GM12878 (cell line): ENCODE data around the gene HOXC5. TPM values are rescaled to one million over a fixed set of nuclear protein-coding genes. Genes with fewer than 3 reads are reported as not detected.

Experiments
- KAT2A ChIP-seq: conservative IDR thresholded peaks from 2 replicates; pipeline ENCODE4 v1.6.1; 2011; ENCODE audit warnings: low read depth, low read length; ENCODE audit not compliant: control insufficient read depth
- KDM1A ChIP-seq: fragments of 200-600 bp; sonication (generic); IDR thresholded peaks from 2 replicates; pipeline ENCODE4 v1.6.1; 2016; ENCODE audit warnings: borderline replicate concordance
- MYC ChIP-seq: IDR thresholded peaks from 2 replicates; pipeline ENCODE4 v1.6.1; 2011; ENCODE audit warnings: mild to moderate bottlenecking, low read length, moderate library complexity, inconsistent platforms; ENCODE audit not compliant: insufficient read depth, insufficient replicate concordance, insufficient read length, severe bottlenecking
- NFIC ChIP-seq: IDR thresholded peaks from 2 replicates; pipeline ENCODE4 v1.6.1; 2012; ENCODE audit warnings: low read depth, mild to moderate bottlenecking, inconsistent platforms, low read length, moderate library complexity
- POLR2A ChIP-seq: IDR thresholded peaks from 2 replicates; pipeline ENCODE4 v1.6.1; 2011; ENCODE audit warnings: low read depth, mild to moderate bottlenecking, low read length
- POLR2AphosphoS2 ChIP-seq: IDR thresholded peaks from 2 replicates; pipeline ENCODE4 v1.6.1; 2011; ENCODE audit warnings: low read depth, mild to moderate bottlenecking, low read length, improper control_type of control experiment, moderate library complexity
- POU2F2 ChIP-seq: IDR thresholded peaks from 3 replicates; pipeline ENCODE4 v1.6.1; 2011; ENCODE audit warnings: low read depth, mild to moderate bottlenecking, low read length, borderline replicate concordance
- RAD51 ChIP-seq: fragments of 450-650 bp; IDR thresholded peaks from 2 replicates; pipeline ENCODE4 v1.6.1; 2016; ENCODE audit warnings: moderate library complexity, mild to moderate bottlenecking, inconsistent platforms
- RELA ChIP-seq: fragments of 450-650 bp; IDR thresholded peaks from 2 replicates; pipeline ENCODE4 v1.8.0; 2014; ENCODE audit warnings: borderline replicate concordance; ENCODE audit not compliant: partially characterized antibody
- RFX5 ChIP-seq: IDR thresholded peaks from 2 replicates; pipeline ENCODE4 v1.6.1; 2011; ENCODE audit warnings: low read depth, low read length, improper control_type of control experiment
- SIX5 ChIP-seq: IDR thresholded peaks from 2 replicates; pipeline ENCODE4 v1.6.1; 2011; ENCODE audit warnings: mild to moderate bottlenecking, low read depth, low read length, moderate library complexity; ENCODE audit not compliant: severe bottlenecking
- TAF1 ChIP-seq: IDR thresholded peaks from 2 replicates; pipeline ENCODE4 v1.6.1; 2011; ENCODE audit warnings: mild to moderate bottlenecking, low read depth, low read length, borderline replicate concordance
- TCF7 ChIP-seq: IDR thresholded peaks from 2 replicates; pipeline ENCODE4 v1.6.1; 2014; ENCODE audit warnings: antibody characterized with exemption, borderline replicate concordance
- ZNF217 ChIP-seq: fragments of 450-650 bp; IDR thresholded peaks from 2 replicates; pipeline ENCODE4 v1.6.1; 2017; ENCODE audit warnings: antibody characterized with exemption, mild to moderate bottlenecking
- ZNF274 ChIP-seq: IDR thresholded peaks from one replicate; pipeline ENCODE4 v1.8.0; 2011; ENCODE audit not compliant: insufficient read length, insufficient read depth
- ZNF622 ChIP-seq: fragments of 450-650 bp; IDR thresholded peaks from 2 replicates; pipeline ENCODE4 v1.6.1; 2017; ENCODE audit warnings: mild to moderate bottlenecking, inconsistent platforms
- polyA plus RNA-seq, 11 experiments: library from polyadenylated mRNA; depleted of rRNA in 4 of 11; unstranded in 6 of 11; stranded (reverse) in 5 of 11; fragments of >200 nt; fragmentation: Nextera tagmentation in 4 of 11; fragmentation: Illumina TruSeq in 1 of 11; extraction: Ambion mirVana in 4 of 11; extraction: Trizol in 1 of 11; gene quantifications; 1 replicate in 1 of 11; 2 replicates in 10 of 11; pipeline versions ENCODE4 v1.2.1 to v1.2.3, GENCODE V29; 2011 to 2016; ENCODE audit warnings: inconsistent platforms in 2 of 11, missing spikeins in 2 of 11, low read depth in 1 of 11
- total RNA-seq, 4 experiments: library from RNA; depleted of rRNA in 3 of 4; stranded (reverse); fragments of >200 nt in 3 of 4; fragmentation: Illumina TruSeq in 1 of 4; extraction: Trizol in 1 of 4; gene quantifications; 2 replicates each; pipeline versions ENCODE4 v1.2.1 to v1.2.3, GENCODE V29; 2013 to 2021
- TF ChIP-seq, protein P1 (sequence below): fragments of 450-650 bp; IDR thresholded peaks from 2 replicates; pipeline ENCODE4 v1.6.1; 2016; ENCODE audit warnings: mild to moderate bottlenecking
- TF ChIP-seq, protein P2 (sequence below): IDR thresholded peaks from 2 replicates; pipeline ENCODE4 v1.6.1; 2012; ENCODE audit warnings: low read depth, low read length, improper control_type of control experiment
- TF ChIP-seq, protein P3 (sequence below): fragments of 450-650 bp; IDR thresholded peaks from 2 replicates; pipeline ENCODE4 v1.6.1; 2016; ENCODE audit warnings: mild to moderate bottlenecking
- TF ChIP-seq, protein P4 (sequence below): fragments of 450-650 bp; IDR thresholded peaks from 2 replicates; pipeline ENCODE4 v1.6.1; 2014; ENCODE audit warnings: mild to moderate bottlenecking
- TF ChIP-seq, protein P5 (sequence below): fragments of 450-650 bp; IDR thresholded peaks from 2 replicates; pipeline ENCODE4 v1.6.1; 2017; ENCODE audit warnings: low read depth, mild to moderate bottlenecking, moderate library complexity

HOXC5 gene
- total and polyA plus RNA-seq, 10 of the 15 experiments (the other 5 are each of a cell fraction or from before 2014, with no cell fraction given) = 0.11 TPM; not detected in 9

DNA sequence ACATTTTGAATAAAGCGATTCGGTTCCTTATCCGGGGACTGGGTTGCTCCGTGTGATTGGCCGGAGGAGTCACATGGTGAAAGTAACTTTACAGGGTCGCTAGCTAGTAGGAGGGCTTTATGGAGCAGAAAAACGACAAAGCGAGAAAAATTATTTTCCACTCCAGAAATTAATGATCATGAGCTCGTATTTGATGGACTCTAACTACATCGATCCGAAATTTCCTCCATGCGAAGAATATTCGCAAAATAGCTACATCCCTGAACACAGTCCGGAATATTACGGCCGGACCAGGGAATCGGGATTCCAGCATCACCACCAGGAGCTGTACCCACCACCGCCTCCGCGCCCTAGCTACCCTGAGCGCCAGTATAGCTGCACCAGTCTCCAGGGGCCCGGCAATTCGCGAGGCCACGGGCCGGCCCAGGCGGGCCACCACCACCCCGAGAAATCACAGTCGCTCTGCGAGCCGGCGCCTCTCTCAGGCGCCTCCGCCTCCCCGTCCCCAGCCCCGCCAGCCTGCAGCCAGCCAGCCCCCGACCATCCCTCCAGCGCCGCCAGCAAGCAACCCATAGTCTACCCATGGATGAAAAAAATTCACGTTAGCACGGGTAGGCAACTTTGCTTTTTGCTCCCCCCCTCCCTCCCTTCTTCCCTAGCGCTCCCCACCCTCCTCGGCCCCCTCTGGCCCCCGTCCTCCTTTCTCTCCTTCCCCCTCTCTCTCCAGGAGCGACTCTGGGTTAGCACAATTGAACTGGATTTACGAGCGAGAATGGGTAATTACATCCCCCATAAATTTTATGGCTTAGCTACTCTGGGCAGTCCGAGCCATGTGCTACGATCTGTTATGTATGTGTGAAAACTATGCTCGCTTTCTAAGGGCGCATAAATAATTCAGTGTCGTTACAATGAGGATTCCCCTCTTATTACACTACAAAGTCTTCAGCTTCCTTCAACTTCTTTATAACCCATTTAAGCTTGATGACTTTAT lies 21.2 kb downstream of the HOXC5 start, which contains the start of gene HOXC4 (continued):
- TF ChIP-seq ZNF622 = no peak
- no peak for TF ChIP-seq ZNF217
- no peak for TF ChIP-seq SIX5
- no peak for TF ChIP-seq POLR2AphosphoS2
- no peak for TF ChIP-seq RELA
- TF ChIP-seq MYC = no peak
- TF ChIP-seq NFIC = no peak
- TF ChIP-seq, protein P1, sequence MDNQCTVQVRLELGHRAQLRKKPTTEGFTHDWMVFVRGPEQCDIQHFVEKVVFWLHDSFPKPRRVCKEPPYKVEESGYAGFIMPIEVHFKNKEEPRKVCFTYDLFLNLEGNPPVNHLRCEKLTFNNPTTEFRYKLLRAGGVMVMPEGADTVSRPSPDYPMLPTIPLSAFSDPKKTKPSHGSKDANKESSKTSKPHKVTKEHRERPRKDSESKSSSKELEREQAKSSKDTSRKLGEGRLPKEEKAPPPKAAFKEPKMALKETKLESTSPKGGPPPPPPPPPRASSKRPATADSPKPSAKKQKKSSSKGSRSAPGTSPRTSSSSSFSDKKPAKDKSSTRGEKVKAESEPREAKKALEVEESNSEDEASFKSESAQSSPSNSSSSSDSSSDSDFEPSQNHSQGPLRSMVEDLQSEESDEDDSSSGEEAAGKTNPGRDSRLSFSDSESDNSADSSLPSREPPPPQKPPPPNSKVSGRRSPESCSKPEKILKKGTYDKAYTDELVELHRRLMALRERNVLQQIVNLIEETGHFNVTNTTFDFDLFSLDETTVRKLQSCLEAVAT = 0 out of 2 replicates have a peak, but pooled peaks have one; percentile 7
- TF ChIP-seq, protein P2, sequence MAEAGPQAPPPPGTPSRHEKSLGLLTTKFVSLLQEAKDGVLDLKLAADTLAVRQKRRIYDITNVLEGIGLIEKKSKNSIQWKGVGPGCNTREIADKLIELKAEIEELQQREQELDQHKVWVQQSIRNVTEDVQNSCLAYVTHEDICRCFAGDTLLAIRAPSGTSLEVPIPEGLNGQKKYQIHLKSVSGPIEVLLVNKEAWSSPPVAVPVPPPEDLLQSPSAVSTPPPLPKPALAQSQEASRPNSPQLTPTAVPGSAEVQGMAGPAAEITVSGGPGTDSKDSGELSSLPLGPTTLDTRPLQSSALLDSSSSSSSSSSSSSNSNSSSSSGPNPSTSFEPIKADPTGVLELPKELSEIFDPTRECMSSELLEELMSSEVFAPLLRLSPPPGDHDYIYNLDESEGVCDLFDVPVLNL = no peak
- TF ChIP-seq, protein P3, sequence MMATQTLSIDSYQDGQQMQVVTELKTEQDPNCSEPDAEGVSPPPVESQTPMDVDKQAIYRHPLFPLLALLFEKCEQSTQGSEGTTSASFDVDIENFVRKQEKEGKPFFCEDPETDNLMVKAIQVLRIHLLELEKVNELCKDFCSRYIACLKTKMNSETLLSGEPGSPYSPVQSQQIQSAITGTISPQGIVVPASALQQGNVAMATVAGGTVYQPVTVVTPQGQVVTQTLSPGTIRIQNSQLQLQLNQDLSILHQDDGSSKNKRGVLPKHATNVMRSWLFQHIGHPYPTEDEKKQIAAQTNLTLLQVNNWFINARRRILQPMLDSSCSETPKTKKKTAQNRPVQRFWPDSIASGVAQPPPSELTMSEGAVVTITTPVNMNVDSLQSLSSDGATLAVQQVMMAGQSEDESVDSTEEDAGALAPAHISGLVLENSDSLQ = no peak
- no peak for TF ChIP-seq TAF1
- TF ChIP-seq, protein P4, sequence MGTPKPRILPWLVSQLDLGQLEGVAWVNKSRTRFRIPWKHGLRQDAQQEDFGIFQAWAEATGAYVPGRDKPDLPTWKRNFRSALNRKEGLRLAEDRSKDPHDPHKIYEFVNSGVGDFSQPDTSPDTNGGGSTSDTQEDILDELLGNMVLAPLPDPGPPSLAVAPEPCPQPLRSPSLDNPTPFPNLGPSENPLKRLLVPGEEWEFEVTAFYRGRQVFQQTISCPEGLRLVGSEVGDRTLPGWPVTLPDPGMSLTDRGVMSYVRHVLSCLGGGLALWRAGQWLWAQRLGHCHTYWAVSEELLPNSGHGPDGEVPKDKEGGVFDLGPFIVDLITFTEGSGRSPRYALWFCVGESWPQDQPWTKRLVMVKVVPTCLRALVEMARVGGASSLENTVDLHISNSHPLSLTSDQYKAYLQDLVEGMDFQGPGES = no peak
- TF ChIP-seq KDM1A = no peak
- no peak; the same call in 1 of the 2 replicates for TF ChIP-seq POLR2A
- no peak for TF ChIP-seq KAT2A
- no peak for TF ChIP-seq ZNF274
- TF ChIP-seq, protein P5, sequence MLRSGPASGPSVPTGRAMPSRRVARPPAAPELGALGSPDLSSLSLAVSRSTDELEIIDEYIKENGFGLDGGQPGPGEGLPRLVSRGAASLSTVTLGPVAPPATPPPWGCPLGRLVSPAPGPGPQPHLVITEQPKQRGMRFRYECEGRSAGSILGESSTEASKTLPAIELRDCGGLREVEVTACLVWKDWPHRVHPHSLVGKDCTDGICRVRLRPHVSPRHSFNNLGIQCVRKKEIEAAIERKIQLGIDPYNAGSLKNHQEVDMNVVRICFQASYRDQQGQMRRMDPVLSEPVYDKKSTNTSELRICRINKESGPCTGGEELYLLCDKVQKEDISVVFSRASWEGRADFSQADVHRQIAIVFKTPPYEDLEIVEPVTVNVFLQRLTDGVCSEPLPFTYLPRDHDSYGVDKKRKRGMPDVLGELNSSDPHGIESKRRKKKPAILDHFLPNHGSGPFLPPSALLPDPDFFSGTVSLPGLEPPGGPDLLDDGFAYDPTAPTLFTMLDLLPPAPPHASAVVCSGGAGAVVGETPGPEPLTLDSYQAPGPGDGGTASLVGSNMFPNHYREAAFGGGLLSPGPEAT = no peak
- TF ChIP-seq TCF7 = no peak
- TF ChIP-seq POU2F2 = 0 out of 3 replicates have a peak, but pooled peaks have one; percentile 22
- no peak for TF ChIP-seq RFX5
- TF ChIP-seq RAD51 = peak; percentile 90
